ENCODE results near the gene GPR84.

GRCh38 chr12:54387114-54387467, 22.8 kb upstream of the GPR84 start:
- TF ChIP-seq, protein P1, sequence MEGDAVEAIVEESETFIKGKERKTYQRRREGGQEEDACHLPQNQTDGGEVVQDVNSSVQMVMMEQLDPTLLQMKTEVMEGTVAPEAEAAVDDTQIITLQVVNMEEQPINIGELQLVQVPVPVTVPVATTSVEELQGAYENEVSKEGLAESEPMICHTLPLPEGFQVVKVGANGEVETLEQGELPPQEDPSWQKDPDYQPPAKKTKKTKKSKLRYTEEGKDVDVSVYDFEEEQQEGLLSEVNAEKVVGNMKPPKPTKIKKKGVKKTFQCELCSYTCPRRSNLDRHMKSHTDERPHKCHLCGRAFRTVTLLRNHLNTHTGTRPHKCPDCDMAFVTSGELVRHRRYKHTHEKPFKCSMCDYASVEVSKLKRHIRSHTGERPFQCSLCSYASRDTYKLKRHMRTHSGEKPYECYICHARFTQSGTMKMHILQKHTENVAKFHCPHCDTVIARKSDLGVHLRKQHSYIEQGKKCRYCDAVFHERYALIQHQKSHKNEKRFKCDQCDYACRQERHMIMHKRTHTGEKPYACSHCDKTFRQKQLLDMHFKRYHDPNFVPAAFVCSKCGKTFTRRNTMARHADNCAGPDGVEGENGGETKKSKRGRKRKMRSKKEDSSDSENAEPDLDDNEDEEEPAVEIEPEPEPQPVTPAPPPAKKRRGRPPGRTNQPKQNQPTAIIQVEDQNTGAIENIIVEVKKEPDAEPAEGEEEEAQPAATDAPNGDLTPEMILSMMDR (IDR thresholded peaks at IDR 0.05; ENCODE audit: low read length) = no peak
- TF ChIP-seq EZH2 (optimal IDR thresholded peaks at IDR 0.05; ENCODE audit: low read depth, low read length) (no peak), EZH2phosphoT487 (IDR thresholded peaks at IDR 0.05; ENCODE audit: low read length) (no peak)

Measured in MM.1S (cell line).